HEK293 (cell line): ENCODE results near the gene ARHGAP10.

Source experiments
- CTCF ChIA-PET: fragments of 350-600 bp; formaldehyde crosslinking; extraction: SDS; loops from one replicate; lab custom pipeline; 2021; ENCODE audit warnings: antibody characterized with exemption; lab: Yijun Ruan, JAX
- POLR2A ChIA-PET: fragments of 300-600 bp; formaldehyde crosslinking; extraction: SDS; loops from one replicate; lab custom pipeline; 2020; ENCODE audit warnings: antibody characterized with exemption, inconsistent platforms; lab: Yijun Ruan, JAX
- H3K27ac ChIP-seq: fragments of 200-500 bp; sonication (Bioruptor generic); 2 replicates; pipeline ENCODE4 v1.5.1; 2014; ENCODE audit warnings: low read depth, low read length, control low read depth, inconsistent platforms; ENCODE audit errors: extremely low read depth
- H3K36me3 ChIP-seq, 2 experiments: fragments of 200-500 bp in 1 of 2; sonication (Bioruptor generic) in 1 of 2; 1 replicate in 1 of 2; 2 replicates in 1 of 2; pipeline ENCODE4 v1.5.1; 2014 to 2017; ENCODE audit warnings: inconsistent platforms in 2 of 2, low read length in 2 of 2; ENCODE audit not compliant: control insufficient read depth in 2 of 2, insufficient read depth in 1 of 2
- H3K4me1 ChIP-seq: fragments of 200-500 bp; sonication (Bioruptor generic); 2 replicates; pipeline ENCODE4 v1.5.1; 2014; ENCODE audit warnings: mild to moderate bottlenecking, low read length, inconsistent platforms; ENCODE audit not compliant: control insufficient read depth, insufficient read depth
- H3K4me3 ChIP-seq: 2 replicates; pipeline ENCODE4 v1.5.1; 2011; ENCODE audit warnings: low read depth, mild to moderate bottlenecking, control low read depth, low read length, moderate library complexity
- H3K9me3 ChIP-seq: fragments of 200-500 bp; sonication (Bioruptor generic); 2 replicates; pipeline ENCODE4 v1.5.1; 2014; ENCODE audit warnings: low read depth, low read length, inconsistent platforms; ENCODE audit not compliant: control insufficient read depth, insufficient read depth
- KLF10 ChIP-seq: fragments of 450-650 bp; IDR thresholded peaks from 2 replicates; pipeline ENCODE4 v1.5.1; 2018; ENCODE audit warnings: missing biosample characterization, mild to moderate bottlenecking, missing genetic modification characterization
- SALL2 ChIP-seq: fragments of 450-650 bp; formaldehyde crosslinking; IDR thresholded peaks from 2 replicates; pipeline ENCODE4 v1.5.0; 2017; ENCODE audit warnings: missing biosample characterization, mild to moderate bottlenecking, missing genetic modification characterization, borderline replicate concordance
- ZNF146 ChIP-seq: fragments of 450-650 bp; formaldehyde crosslinking; IDR thresholded peaks from 2 replicates; pipeline ENCODE4 v1.5.1; 2016; ENCODE audit warnings: missing biosample characterization, missing genetic modification characterization
- ZNF19 ChIP-seq: fragments of 450-650 bp; formaldehyde crosslinking; IDR thresholded peaks from 2 replicates; pipeline ENCODE4; 2016; ENCODE audit warnings: missing biosample characterization, missing genetic modification characterization, low read depth
- ZNF404 ChIP-seq: fragments of 450-650 bp; formaldehyde crosslinking; IDR thresholded peaks from 2 replicates; pipeline ENCODE4 v1.5.1; 2017; ENCODE audit warnings: missing biosample characterization, missing genetic modification characterization
- ZNF433 ChIP-seq: fragments of 450-650 bp; formaldehyde crosslinking; IDR thresholded peaks from 2 replicates; pipeline ENCODE4 v1.5.1; 2016; ENCODE audit warnings: missing biosample characterization, missing genetic modification characterization, low read depth
- ZNF48 ChIP-seq: fragments of 450-650 bp; formaldehyde crosslinking; IDR thresholded peaks from 2 replicates; pipeline ENCODE4 v1.5.1; 2016; ENCODE audit warnings: missing biosample characterization, missing genetic modification characterization
- ZNF548 ChIP-seq: fragments of 450-650 bp; formaldehyde crosslinking; IDR thresholded peaks from 2 replicates; pipeline ENCODE4 v1.5.1; 2016; ENCODE audit warnings: missing biosample characterization, missing genetic modification characterization
- ZNF624 ChIP-seq: fragments of 450-650 bp; formaldehyde crosslinking; IDR thresholded peaks from 2 replicates; pipeline ENCODE4 v1.5.1; 2017; ENCODE audit warnings: missing biosample characterization, missing genetic modification characterization
- ZNF707 ChIP-seq: fragments of 450-650 bp; formaldehyde crosslinking; IDR thresholded peaks from 2 replicates; pipeline ENCODE4 v1.5.1; 2016; ENCODE audit warnings: missing biosample characterization, missing genetic modification characterization
- ZNF792 ChIP-seq: fragments of 450-650 bp; formaldehyde crosslinking; IDR thresholded peaks from 2 replicates; pipeline ENCODE4 v1.5.1; 2016; ENCODE audit warnings: missing biosample characterization, missing genetic modification characterization
- TF ChIP-seq, protein P1 (sequence below): fragments of 450-650 bp; formaldehyde crosslinking; IDR thresholded peaks from 2 replicates; pipeline ENCODE4 v1.5.1; 2016; ENCODE audit warnings: missing biosample characterization, missing genetic modification characterization
- TF ChIP-seq, protein P2 (sequence below): fragments of 450-650 bp; formaldehyde crosslinking; IDR thresholded peaks from 2 replicates; pipeline ENCODE4 v1.5.1; 2016; ENCODE audit warnings: missing biosample characterization, missing genetic modification characterization, borderline replicate concordance
- TF ChIP-seq, protein P3 (sequence below): fragments of 450-650 bp; formaldehyde crosslinking; IDR thresholded peaks from 2 replicates; pipeline ENCODE4 v1.5.1; 2016; ENCODE audit warnings: missing biosample characterization, missing genetic modification characterization
- TF ChIP-seq, protein P4 (sequence below): fragments of 450-650 bp; formaldehyde crosslinking; IDR thresholded peaks from 2 replicates; pipeline ENCODE4 v1.5.1; 2016; ENCODE audit warnings: missing biosample characterization, missing genetic modification characterization, low read depth

ARHGAP10 gene

DNA sequence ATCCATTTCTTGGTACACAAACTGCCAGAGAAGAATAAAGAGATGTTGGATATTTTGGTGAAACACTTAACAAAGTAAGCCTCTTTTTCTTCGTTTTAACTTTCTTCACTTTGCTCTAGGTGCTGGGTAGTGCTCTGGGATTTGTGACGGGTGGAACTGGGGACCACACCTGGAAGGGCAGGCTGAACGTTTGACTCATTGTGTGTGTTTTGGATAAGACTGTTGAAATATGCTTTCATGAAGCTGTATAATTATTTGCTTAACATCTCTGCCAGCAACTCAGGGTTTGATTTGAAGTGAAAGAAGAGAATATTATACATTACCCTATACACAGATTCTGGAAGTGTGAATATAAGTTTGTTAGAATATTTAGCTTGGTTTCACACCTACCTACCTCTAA lies 233.2 kb downstream of the ARHGAP10 start:
- Histone ChIP-seq H3K4me3 (no peak overlapping the region), H3K36me3 (peaks cover 0 to 5% of the 10 kb centered on the region in 2 experiments; a peak in 1 of 3 replicates), H3K27ac (no peak overlapping the region), H3K9me3 (no peaks in the 10 kb centered on the region), H3K4me1 (no peaks in the 10 kb centered on the region)
- ChIA-PET CTCF (interaction anchor here (0.6 kb wide), 1 partner anchor 99 kb away, joined by 4 read pairs; no protein-coding TSS in a partner anchor), POLR2A (no interaction called here)
- TF ChIP-seq, protein P1, sequence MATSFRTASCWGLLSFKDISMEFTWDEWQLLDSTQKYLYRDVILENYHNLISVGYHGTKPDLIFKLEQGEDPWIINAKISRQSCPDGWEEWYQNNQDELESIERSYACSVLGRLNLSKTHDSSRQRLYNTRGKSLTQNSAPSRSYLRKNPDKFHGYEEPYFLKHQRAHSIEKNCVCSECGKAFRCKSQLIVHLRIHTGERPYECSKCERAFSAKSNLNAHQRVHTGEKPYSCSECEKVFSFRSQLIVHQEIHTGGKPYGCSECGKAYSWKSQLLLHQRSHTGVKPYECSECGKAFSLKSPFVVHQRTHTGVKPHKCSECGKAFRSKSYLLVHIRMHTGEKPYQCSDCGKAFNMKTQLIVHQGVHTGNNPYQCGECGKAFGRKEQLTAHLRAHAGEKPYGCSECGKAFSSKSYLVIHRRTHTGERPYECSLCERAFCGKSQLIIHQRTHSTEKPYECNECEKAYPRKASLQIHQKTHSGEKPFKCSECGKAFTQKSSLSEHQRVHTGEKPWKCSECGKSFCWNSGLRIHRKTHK (tag by site-specific recombination): no peak
- TF ChIP-seq ZNF146 (tag by site-specific recombination): no peak
- TF ChIP-seq, protein P2, sequence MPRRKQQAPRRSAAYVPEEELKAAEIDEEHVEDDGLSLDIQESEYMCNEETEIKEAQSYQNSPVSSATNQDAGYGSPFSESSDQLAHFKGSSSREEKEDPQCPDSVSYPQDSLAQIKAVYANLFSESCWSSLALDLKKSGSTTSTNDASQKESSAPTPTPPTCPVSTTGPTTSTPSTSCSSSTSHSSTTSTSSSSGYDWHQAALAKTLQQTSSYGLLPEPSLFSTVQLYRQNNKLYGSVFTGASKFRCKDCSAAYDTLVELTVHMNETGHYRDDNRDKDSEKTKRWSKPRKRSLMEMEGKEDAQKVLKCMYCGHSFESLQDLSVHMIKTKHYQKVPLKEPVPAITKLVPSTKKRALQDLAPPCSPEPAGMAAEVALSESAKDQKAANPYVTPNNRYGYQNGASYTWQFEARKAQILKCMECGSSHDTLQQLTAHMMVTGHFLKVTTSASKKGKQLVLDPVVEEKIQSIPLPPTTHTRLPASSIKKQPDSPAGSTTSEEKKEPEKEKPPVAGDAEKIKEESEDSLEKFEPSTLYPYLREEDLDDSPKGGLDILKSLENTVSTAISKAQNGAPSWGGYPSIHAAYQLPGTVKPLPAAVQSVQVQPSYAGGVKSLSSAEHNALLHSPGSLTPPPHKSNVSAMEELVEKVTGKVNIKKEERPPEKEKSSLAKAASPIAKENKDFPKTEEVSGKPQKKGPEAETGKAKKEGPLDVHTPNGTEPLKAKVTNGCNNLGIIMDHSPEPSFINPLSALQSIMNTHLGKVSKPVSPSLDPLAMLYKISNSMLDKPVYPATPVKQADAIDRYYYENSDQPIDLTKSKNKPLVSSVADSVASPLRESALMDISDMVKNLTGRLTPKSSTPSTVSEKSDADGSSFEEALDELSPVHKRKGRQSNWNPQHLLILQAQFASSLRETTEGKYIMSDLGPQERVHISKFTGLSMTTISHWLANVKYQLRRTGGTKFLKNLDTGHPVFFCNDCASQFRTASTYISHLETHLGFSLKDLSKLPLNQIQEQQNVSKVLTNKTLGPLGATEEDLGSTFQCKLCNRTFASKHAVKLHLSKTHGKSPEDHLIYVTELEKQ: no peak
- TF ChIP-seq, protein P3, sequence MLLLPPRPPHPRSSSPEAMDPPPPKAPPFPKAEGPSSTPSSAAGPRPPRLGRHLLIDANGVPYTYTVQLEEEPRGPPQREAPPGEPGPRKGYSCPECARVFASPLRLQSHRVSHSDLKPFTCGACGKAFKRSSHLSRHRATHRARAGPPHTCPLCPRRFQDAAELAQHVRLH: no peak

DNA sequence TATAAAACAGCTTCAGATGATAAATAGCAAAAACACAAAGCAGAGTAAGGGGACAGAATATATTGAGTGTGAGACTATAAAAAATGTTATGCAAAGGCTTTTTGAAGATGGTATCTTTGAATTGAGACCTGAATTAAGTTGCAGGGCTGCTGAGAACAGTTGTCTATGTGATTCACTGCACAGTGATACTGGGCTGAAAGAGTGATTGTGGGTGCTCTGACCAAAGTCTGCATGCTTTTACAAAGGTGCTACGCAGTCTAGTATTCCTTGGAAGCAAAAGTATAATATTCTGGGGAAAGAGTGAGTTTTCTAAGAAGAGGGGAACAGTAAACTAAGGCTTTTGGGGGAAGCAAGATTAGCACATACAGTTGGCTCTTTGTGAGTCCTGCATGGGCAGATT lies 234.0 kb downstream of the ARHGAP10 start:
- POLR2A ChIA-PET: no interaction called here
- Histone ChIP-seq H3K9me3 (no peaks in the 10 kb centered on the region), H3K4me1 (no peaks in the 10 kb centered on the region), H3K27ac (no peak overlapping the region)
- CTCF ChIA-PET: no interaction called here
- TF ChIP-seq SALL2 (tag by site-specific recombination): no peak
- TF ChIP-seq ZNF624: no peak
- TF ChIP-seq ZNF19 (tag by site-specific recombination): no peak
- TF ChIP-seq ZNF48 (tag by site-specific recombination): no peak
- no peak for TF ChIP-seq ZNF433 (tag by site-specific recombination)
- no peak for TF ChIP-seq ZNF404 (tag by site-specific recombination)
- no peak for TF ChIP-seq ZNF548 (tag by site-specific recombination)
- no peak for TF ChIP-seq ZNF792 (tag by site-specific recombination)
- no peak for TF ChIP-seq ZNF707 (tag by site-specific recombination)
- no peak for TF ChIP-seq KLF10 (tag by site-specific recombination)
- TF ChIP-seq, protein P4, sequence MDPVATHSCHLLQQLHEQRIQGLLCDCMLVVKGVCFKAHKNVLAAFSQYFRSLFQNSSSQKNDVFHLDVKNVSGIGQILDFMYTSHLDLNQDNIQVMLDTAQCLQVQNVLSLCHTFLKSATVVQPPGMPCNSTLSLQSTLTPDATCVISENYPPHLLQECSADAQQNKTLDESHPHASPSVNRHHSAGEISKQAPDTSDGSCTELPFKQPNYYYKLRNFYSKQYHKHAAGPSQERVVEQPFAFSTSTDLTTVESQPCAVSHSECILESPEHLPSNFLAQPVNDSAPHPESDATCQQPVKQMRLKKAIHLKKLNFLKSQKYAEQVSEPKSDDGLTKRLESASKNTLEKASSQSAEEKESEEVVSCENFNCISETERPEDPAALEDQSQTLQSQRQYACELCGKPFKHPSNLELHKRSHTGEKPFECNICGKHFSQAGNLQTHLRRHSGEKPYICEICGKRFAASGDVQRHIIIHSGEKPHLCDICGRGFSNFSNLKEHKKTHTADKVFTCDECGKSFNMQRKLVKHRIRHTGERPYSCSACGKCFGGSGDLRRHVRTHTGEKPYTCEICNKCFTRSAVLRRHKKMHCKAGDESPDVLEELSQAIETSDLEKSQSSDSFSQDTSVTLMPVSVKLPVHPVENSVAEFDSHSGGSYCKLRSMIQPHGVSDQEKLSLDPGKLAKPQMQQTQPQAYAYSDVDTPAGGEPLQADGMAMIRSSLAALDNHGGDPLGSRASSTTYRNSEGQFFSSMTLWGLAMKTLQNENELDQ (tag by site-specific recombination): no peak
- TF ChIP-seq, all 188 proteins: peak for 0
- no peak overlapping the region for H3K4me3 ChIP-seq
- H3K36me3 ChIP-seq: peaks cover 0 to 5% of the 10 kb centered on the region in 2 experiments; a peak in 1 of 3 replicates
